Activated CD4-positive, alpha-beta T cell treated with anti-CD3 and anti-CD28 coated beads, Interleukin-2, Interleukin-4, amounts not matched to agents 100 ng/mL and 50 ng/mL, durations not matched to agents 16 hours and 8 hours (primary cell): ENCODE results near the gene CTSZ.
"Not testable (repeated sequence)": the region's sequence is repeated elsewhere in the genome, so short reads cannot be mapped to it uniquely, and the experiment has no call there.

Experiments used
- DNase-seq: peaks from one replicate; pipeline ENCODE4 v3.0.0-alpha.2; 2020; ENCODE audit warnings: low spot score

CTSZ gene

DNA sequence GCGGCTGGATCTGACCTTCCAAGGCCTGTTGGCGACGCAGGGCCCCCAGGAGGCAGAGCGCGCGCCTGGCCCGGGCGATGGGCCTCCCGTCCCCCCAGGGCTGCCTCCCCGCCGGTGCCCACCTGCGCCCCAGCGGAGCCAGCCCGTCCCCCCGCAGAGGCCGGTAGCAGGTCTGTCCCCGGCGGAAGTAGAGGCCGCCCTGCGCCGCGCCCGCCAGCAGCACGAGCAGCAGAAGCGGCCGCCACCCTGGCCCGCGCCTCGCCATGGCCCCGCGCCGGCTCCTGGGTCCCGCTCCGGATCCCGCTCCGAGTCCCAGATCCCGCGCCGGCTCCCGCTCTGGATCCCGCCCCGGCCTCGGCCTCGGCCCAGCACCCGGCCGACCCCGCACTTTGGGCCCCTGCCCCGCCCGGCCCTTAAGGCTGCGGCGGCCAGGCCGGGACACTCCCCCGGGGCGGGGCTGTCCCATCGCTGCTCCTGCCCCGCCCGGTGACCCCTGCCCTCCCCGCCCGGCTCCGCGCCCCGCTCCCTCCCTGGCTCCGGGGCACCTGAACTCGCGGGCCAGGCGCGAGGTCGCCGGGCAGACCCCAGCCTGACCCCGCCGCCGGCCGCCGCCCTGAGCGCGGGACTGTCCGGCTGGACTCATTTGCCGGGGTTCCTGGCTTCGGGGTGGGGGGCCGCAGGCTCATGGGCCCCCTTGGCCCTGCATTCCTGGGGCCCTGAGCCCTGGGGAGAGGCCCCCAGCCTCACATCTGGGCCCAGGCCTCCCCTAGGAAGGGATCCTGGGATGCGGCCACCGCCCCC, at the start of gene CTSZ:
TSS of gene CTSZ (minus strand) at position 391 of the 801 bp plus-strand sequence. CDS start at position 265, 126 bp downstream.
- DNase-seq = no peak

DNA sequence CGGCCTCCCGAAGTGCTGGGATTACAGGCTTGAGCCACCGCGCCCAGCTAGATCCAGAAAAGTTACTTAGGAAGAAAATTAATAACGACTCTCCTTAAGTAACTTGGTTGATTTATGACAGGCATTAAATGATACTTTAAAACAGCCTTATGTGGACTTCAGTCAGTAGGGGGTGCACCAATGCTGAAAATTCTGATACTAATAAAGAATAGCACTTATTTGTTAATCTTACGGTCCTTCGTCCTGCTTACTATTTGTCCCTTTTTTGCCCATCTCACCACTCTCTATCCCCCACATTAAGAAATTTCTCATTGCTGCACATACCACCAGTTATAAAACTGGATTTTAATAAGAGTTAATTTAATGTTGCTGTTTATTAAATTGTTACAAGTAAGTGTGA, 48.2 kb upstream of the CTSZ start:
- DNase-seq = no peak

DNA sequence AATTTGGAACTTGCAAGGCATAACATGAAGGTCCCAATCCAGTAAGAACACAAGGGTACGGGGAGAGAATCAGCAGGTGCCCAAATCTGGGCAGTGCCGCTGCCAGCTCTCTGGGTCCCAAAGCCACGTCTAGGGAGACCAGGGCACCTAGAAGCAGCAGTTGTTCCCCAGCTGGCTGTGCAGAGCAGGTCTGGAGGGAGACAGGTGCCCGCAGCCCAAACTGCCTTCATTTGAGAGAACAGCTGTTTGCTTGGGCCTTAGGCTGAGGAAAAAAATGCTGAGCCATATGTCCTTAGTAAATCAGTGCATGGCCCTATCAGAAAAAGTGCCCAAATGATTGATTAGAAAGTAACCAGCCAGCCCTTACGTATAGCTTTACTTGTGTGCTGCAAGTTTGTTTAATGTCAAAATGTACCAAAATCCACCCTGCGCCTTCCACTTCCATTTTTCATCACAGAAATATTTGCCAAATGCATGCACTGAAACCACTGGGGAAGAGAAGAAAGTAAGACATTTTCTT, 44.7 kb upstream of the CTSZ start:
- DNase-seq = no peak

- no peak for DNase-seq
Measured at GRCh38 chr20:59050437-59050836, 43.4 kb upstream of the CTSZ start.

DNA sequence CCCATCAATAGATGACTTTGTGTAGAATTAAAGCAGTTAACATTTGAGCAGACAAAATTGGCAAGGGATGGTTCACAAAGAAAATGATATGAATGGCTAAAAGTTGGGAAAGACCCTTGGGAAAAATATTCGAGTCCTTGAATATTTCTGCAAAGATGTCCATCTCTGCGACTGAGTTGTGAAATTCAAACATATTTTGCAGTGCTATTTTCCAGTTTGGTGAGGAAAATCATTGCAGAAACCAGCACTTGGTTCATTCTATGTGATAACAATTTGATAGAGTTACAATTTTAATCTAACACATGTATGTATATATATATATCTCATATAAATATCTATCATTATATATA, 41.6 kb upstream of the CTSZ start:
- no peak for DNase-seq

DNA sequence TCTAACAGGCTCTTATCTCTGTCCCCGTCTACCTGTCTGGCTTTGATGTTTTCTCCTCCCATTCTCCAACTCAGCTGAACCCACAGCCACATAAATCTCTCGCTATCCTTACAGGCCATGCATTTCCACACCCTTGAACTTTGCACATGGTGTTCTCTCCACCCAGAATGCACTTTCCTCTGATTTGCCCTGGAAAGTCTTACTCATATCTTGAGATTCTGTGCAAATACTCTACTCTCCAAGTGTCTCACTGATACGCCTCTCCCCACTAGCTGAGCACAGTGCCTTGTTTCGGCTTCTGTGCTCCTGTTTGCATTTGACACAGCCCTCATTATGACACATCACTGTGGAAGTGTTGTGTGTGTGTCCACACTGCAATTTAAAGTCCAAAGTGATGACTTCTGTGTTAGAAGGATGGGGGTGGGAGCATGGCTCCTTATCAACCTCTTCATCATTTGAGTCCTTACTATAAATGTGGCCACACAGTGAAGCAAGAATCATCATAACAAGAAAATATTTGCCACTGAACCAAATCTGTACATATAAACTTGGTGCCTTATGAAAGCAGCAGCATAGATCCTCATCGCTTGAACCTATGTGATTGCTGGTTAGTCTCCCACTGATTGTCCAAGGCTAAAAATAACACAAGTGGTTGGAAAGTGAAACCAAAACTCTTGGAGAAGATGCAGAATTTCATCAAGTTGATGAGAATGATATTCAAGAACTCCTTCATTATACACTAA, 41.1 kb upstream of the CTSZ start:
- DNase-seq = peak; percentile 73

DNA sequence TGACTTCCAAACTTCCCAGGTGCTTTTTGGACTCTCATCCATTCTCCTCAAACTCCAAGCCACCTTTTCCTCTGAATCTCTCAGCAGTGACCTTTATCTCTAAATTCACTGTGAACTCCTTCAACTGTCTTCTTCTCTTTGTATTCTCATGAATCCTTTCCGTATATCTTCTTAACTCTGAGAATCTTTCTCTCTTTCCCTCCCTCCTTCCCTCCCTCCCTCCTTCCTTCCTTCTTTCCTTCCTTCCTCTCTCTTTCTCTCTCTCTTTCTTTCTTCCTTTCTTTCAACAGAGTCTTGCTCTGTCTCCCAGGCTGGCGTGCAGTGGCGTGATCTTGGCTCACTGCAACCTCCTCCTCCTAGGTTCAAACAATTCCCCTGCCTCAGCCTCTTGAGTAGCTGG, 39.8 kb upstream of the CTSZ start:
- no peak for DNase-seq

GRCh38 chr20:59044796-59045195, 37.7 kb upstream of the CTSZ start:
- no peak for DNase-seq

DNA sequence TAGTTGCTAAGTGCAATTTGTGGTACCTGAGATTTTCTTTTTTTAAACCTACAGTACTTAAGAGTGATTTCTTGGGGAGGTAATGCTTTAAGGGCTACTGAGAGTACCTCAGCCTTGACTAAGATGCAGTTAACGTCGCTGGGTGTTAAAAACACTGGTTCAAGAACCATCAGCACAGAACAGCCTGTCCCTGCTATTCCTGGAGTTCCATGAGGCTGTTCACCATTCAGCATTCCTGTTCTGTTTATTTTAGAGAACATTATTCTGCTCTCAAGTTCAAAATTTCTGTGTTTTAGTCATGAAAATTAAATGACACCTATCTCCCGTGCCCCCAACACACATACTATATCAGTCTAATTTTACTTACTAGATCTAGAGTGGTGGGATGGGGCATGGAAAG, 37.2 kb upstream of the CTSZ start:
- DNase-seq = no peak

DNA sequence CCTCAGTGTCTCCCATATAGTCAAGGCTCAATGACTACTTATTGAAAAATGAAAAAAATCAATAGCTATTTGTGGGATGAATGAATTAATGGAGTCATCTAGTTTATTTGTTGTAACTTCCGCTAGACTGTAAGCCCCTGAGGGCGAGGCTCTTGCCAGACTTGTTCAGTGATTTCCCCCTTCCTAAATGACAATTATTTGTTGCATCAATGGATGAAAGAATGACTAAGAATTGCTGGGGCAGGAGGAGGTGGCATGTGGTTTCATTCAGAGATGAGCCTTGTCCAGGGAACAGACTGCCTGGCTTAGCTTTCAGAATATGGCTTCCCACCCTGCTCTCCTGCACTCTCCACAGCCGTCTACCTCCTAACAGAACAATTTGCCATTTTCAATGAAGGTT, 36.6 kb upstream of the CTSZ start:
- DNase-seq = no peak

DNA sequence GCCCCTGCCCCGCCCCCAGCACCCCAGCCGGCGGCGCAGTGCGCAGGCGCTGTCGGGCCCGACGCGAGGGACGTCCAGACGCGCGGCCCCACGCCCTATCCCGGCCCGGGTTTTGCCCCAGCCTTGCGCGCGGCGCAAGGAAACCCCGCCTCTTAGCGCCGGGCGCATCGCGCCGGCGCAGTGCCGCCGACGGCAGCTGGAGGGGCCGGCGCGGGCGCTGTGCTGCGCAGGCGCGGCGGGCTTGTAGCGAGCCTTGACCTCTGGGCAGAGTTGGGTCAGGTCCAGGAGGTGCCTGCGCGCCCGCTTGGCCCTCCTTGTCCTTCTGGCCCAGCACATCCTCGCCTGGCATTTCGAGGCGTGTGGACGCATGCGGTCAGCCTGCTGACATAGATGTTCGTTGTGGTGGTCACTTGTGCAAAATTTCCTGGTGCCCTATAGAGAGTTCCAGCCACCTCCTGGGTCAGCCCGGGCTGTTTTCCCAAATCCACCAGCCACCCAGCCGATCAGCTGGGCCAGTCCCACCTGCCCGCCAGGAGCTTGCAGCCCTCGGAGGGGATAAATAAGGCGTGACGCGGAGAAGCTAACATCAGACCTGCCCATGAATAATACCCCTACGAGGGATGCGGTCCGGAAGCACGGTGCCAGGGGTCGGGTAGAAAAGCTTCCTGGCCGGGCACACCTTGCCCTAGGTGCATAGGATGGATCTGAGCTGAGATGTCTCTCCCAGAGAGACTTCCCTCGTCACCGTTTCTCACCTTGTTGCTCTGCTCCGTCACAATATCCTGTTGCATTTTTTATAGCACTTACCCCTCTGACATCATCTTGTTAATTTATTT, 36.0 kb upstream of the CTSZ start:
- peak; percentile 96 for DNase-seq

DNA sequence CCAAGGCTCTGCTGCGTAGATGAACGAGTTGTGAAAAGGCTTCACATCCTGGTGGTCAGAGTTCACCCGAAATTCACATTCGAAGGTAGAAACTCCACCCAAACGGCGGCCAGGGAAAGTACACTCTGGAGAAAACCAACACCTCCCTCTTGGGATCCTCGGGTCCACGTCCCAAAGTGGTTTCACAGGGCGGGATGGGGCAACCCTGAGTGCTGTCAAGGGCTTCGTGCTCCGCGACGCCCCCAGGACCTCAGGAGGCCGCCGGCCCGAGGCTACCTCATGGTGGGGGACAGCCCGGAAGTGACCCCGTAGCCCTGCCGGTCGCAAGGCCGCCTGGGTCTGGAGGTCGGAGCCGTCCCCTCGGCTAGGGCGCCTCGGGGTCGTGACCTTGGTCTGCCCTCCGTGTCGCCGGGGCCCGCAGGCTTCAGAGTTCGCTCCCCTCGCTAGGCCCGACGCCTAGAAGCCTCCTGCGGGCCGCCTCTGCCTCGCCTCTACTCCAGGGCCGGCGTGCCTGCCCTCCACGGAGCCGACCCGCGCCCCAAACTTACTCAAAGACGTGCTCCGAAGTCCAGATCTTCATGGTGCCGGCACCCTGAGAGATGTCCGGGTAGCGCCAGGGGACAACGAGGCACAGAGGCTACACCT, 35.2 kb upstream of the CTSZ start, which contains the start of gene PRELID3B:
TSS of gene PRELID3B (minus strand) at position 636 of the 645 bp plus-strand sequence. CDS start at position 580, 56 bp downstream.
- DNase-seq = no peak

DNA sequence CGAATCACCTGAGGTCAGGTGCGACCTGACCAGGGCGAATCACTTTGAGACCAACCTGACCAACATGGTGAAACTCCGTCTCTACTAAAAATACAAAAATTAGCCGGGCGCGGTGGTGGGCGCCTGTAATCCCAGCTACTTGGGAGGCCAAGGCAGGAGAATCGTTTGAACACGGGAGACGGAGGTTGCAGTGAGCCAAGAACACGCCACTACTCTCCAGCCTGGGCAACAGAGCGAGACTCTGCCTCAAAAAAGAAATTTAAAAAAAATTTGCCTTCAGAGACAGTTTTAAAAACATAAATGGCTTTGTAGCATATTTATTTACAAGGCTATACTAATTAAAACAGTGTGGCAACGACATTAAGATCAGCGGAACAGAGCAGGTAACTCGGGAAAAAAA, 34.4 kb upstream of the CTSZ start:
- DNase-seq = not testable (repeated sequence)

DNA sequence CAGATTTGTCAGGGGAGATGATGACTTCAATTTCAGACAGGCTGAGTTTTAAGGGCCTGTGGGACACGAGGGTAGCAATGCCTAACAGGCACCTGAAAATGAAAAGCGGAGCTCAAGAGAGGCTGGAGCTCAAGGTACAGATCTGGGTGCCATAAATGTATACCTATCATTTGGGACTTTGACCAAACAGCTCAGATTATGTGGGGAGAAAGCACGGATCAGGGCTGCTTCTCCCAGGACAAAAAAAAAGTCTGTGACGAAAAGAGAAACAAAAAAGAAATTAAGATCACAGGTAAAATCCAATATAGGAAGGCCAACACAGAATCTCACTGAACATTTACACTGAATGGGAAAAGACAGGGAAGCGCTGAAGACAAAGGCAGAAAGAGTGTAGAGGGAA, 33.6 kb upstream of the CTSZ start:
- DNase-seq = no peak

DNA sequence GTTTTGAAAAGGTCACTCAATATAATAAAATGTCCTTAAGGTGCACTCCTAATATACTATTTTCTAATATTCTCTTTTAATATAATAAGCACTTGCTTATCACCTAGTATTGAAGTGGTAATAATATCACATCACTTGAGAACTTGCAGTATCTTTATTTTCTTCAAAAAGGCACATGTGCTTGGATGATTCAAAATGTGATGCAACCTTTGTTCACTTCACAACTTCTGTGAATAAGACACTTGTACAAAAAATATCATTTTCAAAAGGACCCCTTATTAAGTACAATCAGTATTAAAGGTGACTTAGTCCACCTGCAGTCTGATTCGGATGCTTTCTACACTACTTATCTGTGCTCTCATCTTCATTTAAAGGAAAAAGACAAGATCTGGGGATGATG, 32.2 kb upstream of the CTSZ start:
- no peak for DNase-seq

DNA sequence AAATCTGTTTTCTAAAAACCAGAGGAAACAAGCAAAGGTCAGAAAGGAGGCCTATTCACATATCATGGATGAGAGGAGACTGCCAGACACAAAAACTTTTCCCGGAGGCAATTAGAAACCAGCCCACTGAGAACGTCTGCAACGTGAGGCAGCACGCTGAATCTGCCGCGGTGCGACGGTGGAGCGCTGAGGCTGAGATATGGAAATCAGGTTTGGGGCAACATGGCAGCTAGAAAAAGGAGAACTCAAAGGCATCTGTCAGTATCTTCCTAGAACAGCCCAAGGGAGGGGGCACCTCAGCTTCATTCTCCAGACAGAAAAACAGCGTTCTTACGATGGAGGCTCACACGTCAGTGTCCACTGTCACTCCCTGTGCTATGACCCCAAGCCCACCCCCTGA, 30.3 kb upstream of the CTSZ start:
- no peak for DNase-seq

DNA sequence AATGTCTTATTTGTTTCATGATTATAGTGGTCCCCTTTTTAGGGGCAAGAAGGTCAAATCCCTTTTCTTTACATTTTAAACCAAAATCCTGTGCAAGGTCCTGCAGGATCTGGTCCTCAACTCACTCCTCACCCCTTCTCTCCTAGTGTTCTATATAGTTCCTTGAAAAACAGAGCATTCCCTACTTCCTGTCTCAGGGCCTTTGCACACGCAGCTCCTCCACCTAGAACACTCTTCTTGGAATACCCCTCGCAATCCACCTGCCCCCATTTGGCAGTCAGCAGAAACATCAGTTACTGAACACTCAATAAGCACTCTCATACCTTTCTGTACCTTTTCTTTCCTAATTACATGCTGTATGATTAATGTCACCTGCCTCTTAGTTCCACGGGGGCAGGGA, 28.3 kb upstream of the CTSZ start:
- no peak for DNase-seq

DNA sequence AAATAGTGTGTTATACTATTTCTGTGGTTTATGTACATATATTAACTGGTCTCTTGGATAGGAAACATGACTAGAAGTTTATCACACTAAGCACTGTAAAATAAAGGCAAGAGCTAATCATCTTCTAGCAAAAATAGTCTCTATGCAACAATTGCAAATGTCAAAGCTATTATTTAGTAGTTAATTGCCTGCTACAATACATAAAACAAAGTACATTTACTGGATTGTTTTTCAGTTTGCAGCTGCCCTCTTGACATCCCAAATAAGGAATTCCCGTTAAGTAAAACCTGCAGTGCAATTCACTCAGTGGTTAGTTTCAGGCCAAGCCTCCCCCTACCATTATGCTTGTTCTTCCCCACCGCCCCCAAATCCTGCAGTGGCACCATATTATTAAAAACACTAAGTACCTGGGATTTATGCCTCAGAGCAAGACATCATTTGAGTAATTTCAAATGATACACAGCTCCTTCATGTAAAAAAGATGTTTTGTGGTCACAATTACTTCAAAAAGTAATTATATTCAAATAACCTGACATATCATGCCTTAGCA, 26.6 kb upstream of the CTSZ start:
- no peak for DNase-seq

DNA sequence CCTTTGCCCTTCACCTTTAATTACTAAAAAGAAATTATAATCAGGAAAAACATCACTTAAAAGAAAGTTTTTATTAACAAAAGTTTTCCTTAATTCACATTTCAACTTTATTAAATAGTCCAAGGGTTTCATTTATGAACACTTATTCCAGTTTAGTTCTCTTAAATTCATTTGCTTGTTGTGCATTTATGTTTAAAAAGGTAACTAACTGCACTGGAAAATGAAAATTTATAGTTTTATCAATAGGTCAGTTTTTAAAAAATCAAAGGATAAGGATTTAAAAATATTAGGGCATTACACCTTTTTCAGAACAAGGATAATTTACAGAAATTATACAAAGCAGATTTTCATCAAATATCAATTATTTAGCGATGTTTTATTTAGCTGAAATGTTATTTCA, 26.0 kb upstream of the CTSZ start:
- DNase-seq = no peak

- no peak for DNase-seq
Measured at GRCh38 chr20:59032713-59033059, 25.6 kb upstream of the CTSZ start.

GRCh38 chr20:59032023-59032712, 25.1 kb upstream of the CTSZ start, which contains the start of gene ATP5F1E:
Gene ATP5F1E (minus strand): TSS chr20:59032335. CDS start chr20:59032251, 84 bp downstream.
- peak; percentile 96 for DNase-seq
